Mucosa of descending colon (tissue), 3 donors: ENCODE results near the gene ANKRD1. TPM values are rescaled to one million over a fixed set of nuclear protein-coding genes. Genes with fewer than 3 reads are reported as not detected.

Source experiments
- ATAC-seq: fragments of 200-7000 bp; cut with Tn5 transposase; one replicate; pipeline ENCODE4 v1.9.1; 2020; ENCODE audit warnings: mild to moderate bottlenecking, moderate library complexity
- DNase-seq, 3 donors: peaks; one replicate each; pipeline ENCODE4 v3.0.0-alpha.2; 2020
- H3K36me3 ChIP-seq: fragments of 200-600 bp; one replicate; pipeline ENCODE4 v1.8.0; 2021; ENCODE audit warnings: low read depth, mild to moderate bottlenecking
- H3K4me1 ChIP-seq: fragments of 200-600 bp; one replicate; pipeline ENCODE4 v1.8.0; 2021; ENCODE audit warnings: low read depth, mild to moderate bottlenecking
- H3K4me3 ChIP-seq: fragments of 200-600 bp; one replicate; pipeline ENCODE4 v1.8.0; 2021; ENCODE audit warnings: mild to moderate bottlenecking
- H3K9me3 ChIP-seq: fragments of 200-600 bp; one replicate; pipeline ENCODE4 v1.8.0; 2021; ENCODE audit warnings: mild to moderate bottlenecking
- intact Hi-C, 2 donors: fragments of 100-400 bp; cut with DNase I in 1 of 2; cut with micrococcal nuclease in 1 of 2; formaldehyde crosslinking; loops; one replicate each; pipeline versions ENCODE4 v1.11.0 to v1.11.1; 2022; cut with DNase I, micrococcal nuclease
- total RNA-seq, 3 donors: library from RNA; stranded (reverse); fragmentation: NEBNext Ultra II Directional in 2 of 3; extraction: Animal tissue kit (Norgen Biotek cat#: 25700) in 2 of 3; gene quantifications; one replicate each; pipeline versions ENCODE4 v1.2.1 to v1.2.4, GENCODE V29; 2021 to 2023
- TF ChIP-seq, protein P1 (sequence below): fragments of 200-600 bp; IDR thresholded peaks from one replicate; pipeline ENCODE4 v1.8.0; 2022; ENCODE audit warnings: antibody characterized with exemption, mild to moderate bottlenecking
- donor health status: DM: no; HTN: no; CAD: no; lungs with moderate emphysema.
- donor health status: DM: no; HTN: no; CAD: no.
- donor health status: DM: no; HTN: yes; CAD: no.

ANKRD1 gene
- total RNA-seq, 3 donors from 2014 or later = 0.23 to 1.7 TPM; not detected in 1

DNA sequence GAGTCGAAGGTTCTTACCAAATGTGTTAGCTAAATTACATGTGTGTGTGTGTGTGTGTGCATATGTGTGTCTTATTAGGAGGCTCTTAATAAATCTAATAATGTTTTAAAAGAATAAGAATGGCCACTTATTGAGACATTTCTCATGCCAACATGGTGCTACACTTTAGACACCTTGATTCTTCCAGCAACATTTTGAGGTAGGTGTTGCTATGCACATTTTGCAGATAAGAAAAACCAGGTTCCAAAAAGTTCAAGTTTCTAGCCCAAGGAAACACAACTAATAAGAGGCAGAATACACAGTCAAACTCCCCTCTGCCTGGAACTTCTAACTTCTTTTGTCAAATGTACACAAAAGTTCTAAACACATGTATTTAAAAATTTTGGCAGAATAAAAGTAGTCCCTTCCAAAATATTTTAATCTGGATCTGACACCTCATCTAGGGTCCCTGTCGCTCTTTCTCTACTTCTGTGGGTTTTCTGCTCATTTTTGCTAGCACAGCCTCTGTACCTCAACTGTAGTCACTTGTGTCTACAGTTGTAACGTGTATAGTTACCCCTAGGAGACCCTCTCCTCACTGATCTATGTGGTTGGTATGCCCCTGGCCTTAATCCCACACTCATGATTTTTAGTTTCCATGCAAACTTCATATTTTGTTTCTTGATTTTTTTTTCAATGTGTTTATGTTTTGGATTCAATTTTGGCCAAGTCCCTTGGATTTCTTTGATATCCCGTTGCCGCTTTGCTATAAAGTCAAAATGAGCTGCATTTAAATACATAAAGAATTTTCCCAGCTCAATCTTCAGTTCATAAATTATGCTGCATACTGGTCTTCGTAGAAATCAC is 4.3 kb downstream of the ANKRD1 start:
- no peaks in the 10 kb centered on the region for H3K9me3 ChIP-seq
- ATAC-seq (no peak), DNase-seq (no peak)
- no peaks in the 10 kb centered on the region for H3K36me3 ChIP-seq
- TF ChIP-seq, protein P1, sequence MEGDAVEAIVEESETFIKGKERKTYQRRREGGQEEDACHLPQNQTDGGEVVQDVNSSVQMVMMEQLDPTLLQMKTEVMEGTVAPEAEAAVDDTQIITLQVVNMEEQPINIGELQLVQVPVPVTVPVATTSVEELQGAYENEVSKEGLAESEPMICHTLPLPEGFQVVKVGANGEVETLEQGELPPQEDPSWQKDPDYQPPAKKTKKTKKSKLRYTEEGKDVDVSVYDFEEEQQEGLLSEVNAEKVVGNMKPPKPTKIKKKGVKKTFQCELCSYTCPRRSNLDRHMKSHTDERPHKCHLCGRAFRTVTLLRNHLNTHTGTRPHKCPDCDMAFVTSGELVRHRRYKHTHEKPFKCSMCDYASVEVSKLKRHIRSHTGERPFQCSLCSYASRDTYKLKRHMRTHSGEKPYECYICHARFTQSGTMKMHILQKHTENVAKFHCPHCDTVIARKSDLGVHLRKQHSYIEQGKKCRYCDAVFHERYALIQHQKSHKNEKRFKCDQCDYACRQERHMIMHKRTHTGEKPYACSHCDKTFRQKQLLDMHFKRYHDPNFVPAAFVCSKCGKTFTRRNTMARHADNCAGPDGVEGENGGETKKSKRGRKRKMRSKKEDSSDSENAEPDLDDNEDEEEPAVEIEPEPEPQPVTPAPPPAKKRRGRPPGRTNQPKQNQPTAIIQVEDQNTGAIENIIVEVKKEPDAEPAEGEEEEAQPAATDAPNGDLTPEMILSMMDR = no peak
- no peaks in the 10 kb centered on the region for H3K4me1 ChIP-seq
- intact Hi-C loops = loop anchor here in 1 of 2 donors (10.0 kb wide), 1 partner anchor 338 kb away; no protein-coding TSS in a partner anchor
- H3K4me3 ChIP-seq = no peak overlapping the region

DNA sequence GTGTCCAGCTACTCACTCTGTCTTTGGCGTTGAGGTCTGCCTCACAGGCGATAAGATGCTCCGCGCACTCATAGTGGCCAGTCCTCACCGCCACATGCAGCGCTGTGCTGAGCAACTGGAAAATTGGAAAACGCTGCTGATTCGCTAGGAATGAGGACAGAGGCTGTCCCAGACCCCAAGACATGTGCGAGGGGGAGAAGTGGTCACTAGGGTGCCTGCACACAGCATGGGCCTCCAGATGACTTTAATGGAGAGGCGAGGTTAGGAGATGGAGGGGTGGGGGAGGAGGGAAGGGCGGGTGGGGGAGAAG is 5.2 kb downstream of the ANKRD1 start:
- Histone ChIP-seq H3K4me3 (no peak overlapping the region), H3K4me1 (no peaks in the 10 kb centered on the region), H3K36me3 (no peaks in the 10 kb centered on the region), H3K9me3 (no peaks in the 10 kb centered on the region)
- TF ChIP-seq, protein P1 = no peak
- ATAC-seq (no peak), DNase-seq (no peak)
- intact Hi-C loops = loop anchor here in 1 of 2 donors (10.0 kb wide), 1 partner anchor 339 kb away; no protein-coding TSS in a partner anchor

DNA sequence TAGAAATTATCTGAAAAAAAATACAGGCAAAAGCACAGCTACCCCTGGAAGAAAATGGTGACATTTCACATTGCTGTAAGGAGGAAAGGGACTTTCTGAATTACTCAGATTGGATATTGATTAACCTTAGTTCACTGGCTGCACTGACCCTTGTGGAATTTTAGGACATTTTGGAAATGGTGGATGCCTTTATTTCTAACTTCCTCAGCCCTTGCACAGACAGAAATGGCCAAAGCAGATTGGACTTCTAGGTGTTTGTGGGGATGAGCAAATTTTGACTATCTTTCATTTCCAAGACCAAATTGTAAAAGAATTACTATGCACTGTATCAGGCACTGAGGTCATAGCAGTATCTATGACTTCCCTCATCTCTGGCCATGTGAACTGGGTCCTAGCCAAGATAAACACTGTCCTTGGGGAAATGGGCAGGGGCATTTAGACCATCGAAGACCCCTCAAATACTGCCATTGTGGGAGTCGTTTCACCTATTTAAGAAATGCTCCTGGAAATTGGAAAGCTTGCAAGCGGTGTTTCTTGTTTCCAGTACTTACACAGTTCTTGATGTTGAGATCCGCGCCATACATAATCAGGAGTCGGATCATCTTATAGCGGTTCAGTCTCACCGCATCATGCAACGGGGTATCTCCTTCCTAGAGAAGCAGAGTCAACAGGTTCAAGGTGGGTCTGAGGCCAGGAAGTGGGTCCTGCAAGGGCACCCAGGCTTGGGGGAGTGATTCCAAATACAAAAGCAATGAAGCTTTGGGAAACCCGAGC is 5.7 kb downstream of the ANKRD1 start:
- intact Hi-C loops = loop anchor here in 1 of 2 donors (10.0 kb wide), 1 partner anchor 340 kb away; no protein-coding TSS in a partner anchor
- no peaks in the 10 kb centered on the region for H3K4me1 ChIP-seq
- no peak overlapping the region for H3K4me3 ChIP-seq
- no peak for ATAC-seq
- DNase-seq = no peak
- TF ChIP-seq, protein P1 = no peak
- H3K9me3 ChIP-seq = no peaks in the 10 kb centered on the region
- H3K36me3 ChIP-seq = no peaks in the 10 kb centered on the region

DNA sequence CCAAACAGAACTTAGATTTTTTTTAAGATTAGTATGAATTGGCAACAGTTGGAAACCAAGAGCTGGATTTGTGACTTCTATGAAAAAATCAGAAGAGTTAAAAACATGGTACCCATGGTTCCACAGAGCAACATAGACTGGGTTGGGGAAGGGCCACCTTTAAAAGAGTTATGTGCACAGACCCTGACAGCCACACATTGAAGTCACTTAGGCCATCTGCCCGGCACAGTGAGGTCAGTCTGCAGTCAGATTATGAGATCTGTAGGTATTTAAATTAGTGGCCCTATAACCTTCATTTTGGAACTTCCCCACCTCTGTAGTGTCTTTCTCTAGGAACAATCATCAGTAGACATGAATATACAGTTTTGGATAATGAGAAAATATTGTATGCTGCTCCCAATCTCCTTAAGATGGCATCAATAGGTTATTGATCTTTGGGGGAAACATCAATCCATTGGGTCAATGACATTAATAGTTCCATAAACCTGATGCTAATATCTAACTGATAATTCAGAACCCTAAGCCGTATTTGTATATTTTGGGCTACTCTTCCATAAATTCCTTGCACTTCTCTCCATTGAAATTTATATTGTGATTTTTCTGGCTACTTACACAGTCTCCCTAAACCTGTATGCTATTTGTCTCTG is 7.0 kb downstream of the ANKRD1 start:
- TF ChIP-seq, protein P1 = no peak
- Histone ChIP-seq H3K36me3 (no peaks in the 10 kb centered on the region), H3K4me3 (no peak overlapping the region), H3K4me1 (no peaks in the 10 kb centered on the region), H3K9me3 (no peaks in the 10 kb centered on the region)
- intact Hi-C loops = loop anchor here in 1 of 2 donors (10.0 kb wide), 1 partner anchor 341 kb away; no protein-coding TSS in a partner anchor
- DNase-seq (no peak), ATAC-seq (no peak)

DNA sequence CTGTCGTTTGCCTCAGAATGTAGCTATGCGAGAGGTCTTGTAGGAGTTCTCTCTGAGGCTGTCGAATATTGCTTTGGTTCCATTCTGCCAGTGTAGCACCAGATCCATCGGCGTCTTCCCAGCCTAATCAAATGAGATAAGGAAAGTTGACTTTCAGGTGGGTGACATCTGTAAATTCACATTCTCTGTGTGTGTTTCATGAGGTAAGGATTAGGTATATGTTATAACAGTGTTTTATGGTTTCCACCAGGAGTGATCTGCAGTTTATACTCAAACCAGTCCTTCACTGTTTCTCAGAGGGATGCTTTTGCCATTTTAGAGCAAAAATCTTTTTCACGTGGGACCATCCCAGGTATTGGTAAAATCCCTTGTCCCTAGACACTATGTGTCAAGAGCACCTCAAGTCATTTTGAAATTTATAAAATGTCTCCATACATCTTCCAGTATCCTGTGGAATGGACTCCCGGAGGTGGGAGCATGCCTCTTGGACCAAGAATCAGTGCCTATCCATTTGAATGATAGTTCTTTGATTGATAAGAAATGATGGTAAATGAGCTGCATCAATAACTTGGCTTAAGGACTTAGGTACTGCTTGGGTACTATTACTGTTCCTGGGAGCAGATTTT is 7.9 kb downstream of the ANKRD1 start:
- intact Hi-C loops = loop anchor here in 1 of 2 donors (10.0 kb wide), 1 partner anchor 342 kb away; no protein-coding TSS in a partner anchor
- TF ChIP-seq, protein P1 = no peak
- no peaks in the 10 kb centered on the region for H3K9me3 ChIP-seq
- H3K4me1 ChIP-seq = no peaks in the 10 kb centered on the region
- ATAC-seq = no peak
- H3K4me3 ChIP-seq = no peak overlapping the region
- H3K36me3 ChIP-seq = no peaks in the 10 kb centered on the region
- DNase-seq = no peak
